H9 (cell line): ENCODE measurements around the gene TSFM. TPM values are rescaled to one million over a fixed set of nuclear protein-coding genes. Genes with fewer than 3 reads are reported as not detected.

Source experiments
- DNase-seq: peaks from one replicate; pipeline ENCODE4 v3.0.0-alpha.2; 2017
- H2AFZ ChIP-seq: one replicate; pipeline ENCODE4 v1.6.1; 2013; ENCODE audit warnings: mild to moderate bottlenecking, low read length, control low read depth, moderate library complexity
- H2AK5ac ChIP-seq: 2 replicates; pipeline ENCODE4 v1.6.1; 2013; ENCODE audit warnings: low read length, control low read depth, mixed read lengths; ENCODE audit not compliant: insufficient read length
- H2BK120ac ChIP-seq: one replicate; pipeline ENCODE4 v1.6.1; 2013; ENCODE audit warnings: low read depth, mild to moderate bottlenecking, low read length, control low read depth, inconsistent platforms; ENCODE audit not compliant: poor library complexity, severe bottlenecking
- H2BK12ac ChIP-seq: 2 replicates; pipeline ENCODE4 v1.6.1; 2013; ENCODE audit warnings: low read length, control low read depth, mixed read lengths, low read depth; ENCODE audit not compliant: insufficient read length
- H2BK15ac ChIP-seq: 2 replicates; pipeline ENCODE4 v1.6.1; 2013; ENCODE audit warnings: low read depth, low read length, control low read depth
- H2BK20ac ChIP-seq: one replicate; pipeline ENCODE4 v1.6.1; 2013; ENCODE audit warnings: low read depth, mild to moderate bottlenecking, low read length, control low read depth, inconsistent platforms; ENCODE audit not compliant: poor library complexity, severe bottlenecking
- H2BK5ac ChIP-seq: 2 replicates; pipeline ENCODE4 v1.6.1; 2013; ENCODE audit warnings: low read length, control low read depth, mixed read lengths; ENCODE audit not compliant: insufficient read length
- H3K14ac ChIP-seq: 2 replicates; pipeline ENCODE4 v1.6.1; 2013; ENCODE audit warnings: low read length, control low read depth; ENCODE audit not compliant: insufficient read depth
- H3K18ac ChIP-seq: 2 replicates; pipeline ENCODE4 v1.6.1; 2013; ENCODE audit warnings: low read depth, mild to moderate bottlenecking, mixed read lengths, low read length, control low read depth; ENCODE audit not compliant: insufficient read length
- H3K23ac ChIP-seq: 2 replicates; pipeline ENCODE4 v1.6.1; 2013; ENCODE audit warnings: low read length, control low read depth, mixed read lengths, low read depth; ENCODE audit not compliant: insufficient read length
- H3K23me2 ChIP-seq: 2 replicates; pipeline ENCODE4 v1.6.1; 2013; ENCODE audit warnings: low read depth, mild to moderate bottlenecking, mixed read lengths, low read length, control low read depth; ENCODE audit not compliant: insufficient read length, poor library complexity, severe bottlenecking
- H3K27ac ChIP-seq: 2 replicates; pipeline ENCODE4 v1.5.1; 2013; ENCODE audit warnings: low read length, control low read depth, mixed read lengths, low read depth; ENCODE audit not compliant: insufficient read length
- H3K27me3 ChIP-seq: 2 replicates; pipeline ENCODE4 v1.6.1; 2013; ENCODE audit warnings: low read length, control low read depth, inconsistent platforms; ENCODE audit not compliant: insufficient read depth
- H3K4ac ChIP-seq: 2 replicates; pipeline ENCODE4 v1.6.1; 2013; ENCODE audit warnings: low read depth, mild to moderate bottlenecking, control low read depth, inconsistent platforms, low read length, moderate library complexity
- H3K4me1 ChIP-seq: 2 replicates; pipeline ENCODE4 v1.6.1; 2013; ENCODE audit warnings: low read length, control low read depth, inconsistent platforms; ENCODE audit not compliant: insufficient read depth
- H3K4me2 ChIP-seq: 2 replicates; pipeline ENCODE4 v1.6.1; 2013; ENCODE audit warnings: low read length, control low read depth, mixed read lengths; ENCODE audit not compliant: insufficient read length, insufficient read depth
- H3K56ac ChIP-seq: 2 replicates; pipeline ENCODE4 v1.6.1; 2013; ENCODE audit warnings: low read depth, mild to moderate bottlenecking, mixed read lengths, low read length, control low read depth; ENCODE audit not compliant: insufficient read length
- H3K79me1 ChIP-seq: 2 replicates; pipeline ENCODE4 v1.6.1; 2013; ENCODE audit warnings: low read depth, mild to moderate bottlenecking, moderate library complexity, low read length, control low read depth, inconsistent platforms; ENCODE audit not compliant: insufficient read depth, poor library complexity, severe bottlenecking
- H3K79me2 ChIP-seq: 2 replicates; pipeline ENCODE4 v1.6.1; 2013; ENCODE audit warnings: low read length, control low read depth, inconsistent platforms; ENCODE audit not compliant: insufficient read depth
- H3K9ac ChIP-seq: 2 replicates; pipeline ENCODE4 v1.6.1; 2013; ENCODE audit warnings: low read length, control low read depth, mixed read lengths; ENCODE audit not compliant: insufficient read length; ENCODE audit errors: extremely low read depth
- H3K9me3 ChIP-seq: one replicate; pipeline ENCODE4 v1.6.1; 2013; ENCODE audit warnings: low read depth, low read length, inconsistent platforms; ENCODE audit not compliant: control insufficient read depth
- H3T11ph ChIP-seq: one replicate; pipeline ENCODE4 v1.6.1; 2013; ENCODE audit warnings: mild to moderate bottlenecking, low read length, control low read depth, inconsistent platforms
- H4K20me1 ChIP-seq: one replicate; pipeline ENCODE4 v1.6.1; 2013; ENCODE audit not compliant: control insufficient read depth, insufficient read length, insufficient read depth
- H4K5ac ChIP-seq: 2 replicates; pipeline ENCODE4 v1.6.1; 2013; ENCODE audit warnings: low read depth, mild to moderate bottlenecking, mixed read lengths, low read length, control low read depth; ENCODE audit not compliant: insufficient read length
- H4K8ac ChIP-seq: replicated peaks from 2 replicates; pipeline ENCODE4 v1.6.1; 2013; ENCODE audit warnings: low read length, control low read depth, mixed read lengths, low read depth; ENCODE audit not compliant: insufficient read length
- H4K91ac ChIP-seq: 2 replicates; pipeline ENCODE4 v1.6.1; 2013; ENCODE audit warnings: low read depth, mild to moderate bottlenecking, moderate library complexity, mixed read lengths, low read length, control low read depth; ENCODE audit not compliant: insufficient read length
- H3K27ac Mint-ChIP-seq, 3 experiments: 2 replicates in 2 of 3; 3 replicates in 1 of 3; pipeline ENCODE4 v1.8.0; 2020 to 2021; ENCODE audit warnings: mixed read lengths in 3 of 3, mild to moderate bottlenecking in 1 of 3, moderate library complexity in 1 of 3
- H3K27me3 Mint-ChIP-seq: 2 replicates; pipeline ENCODE4 v1.8.0; 2021; ENCODE audit warnings: low read depth, mild to moderate bottlenecking, moderate library complexity, mixed read lengths
- H3K36me3 Mint-ChIP-seq, 3 experiments: 2 replicates in 2 of 3; 3 replicates in 1 of 3; pipeline ENCODE4 v1.8.0; 2020 to 2021; ENCODE audit warnings: low read depth in 3 of 3, mixed read lengths in 3 of 3; ENCODE audit not compliant: insufficient read depth in 1 of 3
- H3K4me1 Mint-ChIP-seq, 2 experiments: 2 replicates each; pipeline ENCODE4 v1.8.0; 2020; ENCODE audit warnings: mixed read lengths in 2 of 2
- H3K4me3 Mint-ChIP-seq, 2 experiments: 2 replicates in 1 of 2; 3 replicates in 1 of 2; pipeline ENCODE4 v1.8.0; 2020 to 2021; ENCODE audit warnings: mild to moderate bottlenecking in 2 of 2, mixed read lengths in 2 of 2, moderate library complexity in 1 of 2
- H3K9me3 Mint-ChIP-seq, 2 experiments: 2 replicates in 1 of 2; 3 replicates in 1 of 2; pipeline ENCODE4 v1.8.0; 2020; ENCODE audit warnings: mild to moderate bottlenecking in 2 of 2, mixed read lengths in 2 of 2, moderate library complexity in 1 of 2
- WGBS: extraction: QIAGEN DNeasy Blood & Tissue Kit; methylation state at CpG from one replicate; pipeline ENCODE4 v1.1.7; 2013; ENCODE audit warnings: missing lambda C conversion rate, low lambda C conversion rate, mixed read lengths; ENCODE audit not compliant: insufficient read length; ENCODE audit errors: extremely low coverage; 5-methylcytosine and 5-hydroxymethylcytosine counted together
- total RNA-seq: library from RNA; stranded (reverse); gene quantifications from 2 replicates; pipeline ENCODE4 v1.2.1, GENCODE V29; 2021
- TF ChIP-seq, protein P1 (sequence below): fragments of 200-600 bp; sonication (generic); conservative IDR thresholded peaks from 3 replicates; pipeline ENCODE4 v1.8.0; 2021; ENCODE audit warnings: antibody characterized with exemption, mild to moderate bottlenecking

Gene TSFM
- total RNA-seq, 1 experiment from 2014 or later, result 50.2 TPM

DNA sequence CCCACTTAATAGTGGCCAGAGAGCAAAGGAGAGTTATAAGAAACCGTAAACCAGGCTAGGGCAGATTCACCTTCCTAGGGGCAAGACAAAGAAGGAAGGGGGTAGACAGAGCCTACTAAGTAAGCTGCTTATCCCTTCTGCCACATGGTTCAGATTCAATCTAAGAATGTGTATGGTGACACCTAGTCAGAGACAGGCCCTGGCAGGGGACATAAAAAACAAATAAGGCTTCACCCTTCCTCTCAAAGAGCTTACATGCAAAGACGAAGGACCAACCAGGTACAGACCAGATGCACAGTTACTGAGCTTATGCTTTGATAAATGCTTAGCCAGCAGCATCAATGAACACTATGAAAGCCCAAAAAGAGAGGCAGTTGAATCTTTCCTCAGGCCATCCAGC, 20.1 kb upstream of the TSFM start:
- Mint-ChIP-seq H3K4me1 (peaks cover 26 to 37% of the 10 kb centered on the region in 2 experiments), H3K9me3 (no peaks in the 10 kb centered on the region), H3K4me3 (no peak overlapping the region), H3K36me3 (peaks cover 0 to 15% (median 6%) of the 10 kb centered on the region in 3 experiments; a peak in 3 of 7 replicates), H3K27me3 (peaks cover 57% of the 10 kb centered on the region), H3K27ac (no peak overlapping the region)
- Histone ChIP-seq H3K9me3 (no peaks in the 10 kb centered on the region), H3K27me3 (peaks cover 31% of the 10 kb centered on the region; the same call in 1 of the 2 replicates), H4K5ac (no peak overlapping the region), H3K14ac (no peak overlapping the region), H2AFZ (no peak overlapping the region), H3K4me1 (peaks cover 3% of the 10 kb centered on the region; the same call in 1 of the 2 replicates), H2BK120ac (no peak overlapping the region), H4K8ac (no peak overlapping the region), H3T11ph (no peak overlapping the region), H3K27ac (no peak overlapping the region), H3K18ac (no peak overlapping the region), H4K20me1 (no peaks in the 10 kb centered on the region), H3K4ac (no peak overlapping the region), H3K4me2 (no peak overlapping the region), H3K56ac (no peak overlapping the region), H3K79me2 (no peaks in the 10 kb centered on the region), H2BK20ac (no peak overlapping the region), H2BK12ac (no peak overlapping the region), H2BK15ac (no peak overlapping the region), H3K23me2 (peaks cover 25% of the 10 kb centered on the region), H4K91ac (no peak overlapping the region), H3K79me1 (no peaks in the 10 kb centered on the region), H2BK5ac (no peak overlapping the region), H3K23ac (no peak overlapping the region), H2AK5ac (no peak overlapping the region), H3K9ac (no peak overlapping the region)
- no peak for DNase-seq
- TF ChIP-seq, protein P1, sequence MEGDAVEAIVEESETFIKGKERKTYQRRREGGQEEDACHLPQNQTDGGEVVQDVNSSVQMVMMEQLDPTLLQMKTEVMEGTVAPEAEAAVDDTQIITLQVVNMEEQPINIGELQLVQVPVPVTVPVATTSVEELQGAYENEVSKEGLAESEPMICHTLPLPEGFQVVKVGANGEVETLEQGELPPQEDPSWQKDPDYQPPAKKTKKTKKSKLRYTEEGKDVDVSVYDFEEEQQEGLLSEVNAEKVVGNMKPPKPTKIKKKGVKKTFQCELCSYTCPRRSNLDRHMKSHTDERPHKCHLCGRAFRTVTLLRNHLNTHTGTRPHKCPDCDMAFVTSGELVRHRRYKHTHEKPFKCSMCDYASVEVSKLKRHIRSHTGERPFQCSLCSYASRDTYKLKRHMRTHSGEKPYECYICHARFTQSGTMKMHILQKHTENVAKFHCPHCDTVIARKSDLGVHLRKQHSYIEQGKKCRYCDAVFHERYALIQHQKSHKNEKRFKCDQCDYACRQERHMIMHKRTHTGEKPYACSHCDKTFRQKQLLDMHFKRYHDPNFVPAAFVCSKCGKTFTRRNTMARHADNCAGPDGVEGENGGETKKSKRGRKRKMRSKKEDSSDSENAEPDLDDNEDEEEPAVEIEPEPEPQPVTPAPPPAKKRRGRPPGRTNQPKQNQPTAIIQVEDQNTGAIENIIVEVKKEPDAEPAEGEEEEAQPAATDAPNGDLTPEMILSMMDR, result no peak
- WGBS, result no CpG with 5 or more reads among the region's 2 CpGs
